ENCODE data around the gene RIMBP2. TPM values are rescaled to one million over a fixed set of nuclear protein-coding genes. Genes with fewer than 3 reads are reported as not detected.

RIMBP2 gene
- total and polyA plus RNA-seq, 11 donors: 2.1 TPM; not detected in 10

DNA sequence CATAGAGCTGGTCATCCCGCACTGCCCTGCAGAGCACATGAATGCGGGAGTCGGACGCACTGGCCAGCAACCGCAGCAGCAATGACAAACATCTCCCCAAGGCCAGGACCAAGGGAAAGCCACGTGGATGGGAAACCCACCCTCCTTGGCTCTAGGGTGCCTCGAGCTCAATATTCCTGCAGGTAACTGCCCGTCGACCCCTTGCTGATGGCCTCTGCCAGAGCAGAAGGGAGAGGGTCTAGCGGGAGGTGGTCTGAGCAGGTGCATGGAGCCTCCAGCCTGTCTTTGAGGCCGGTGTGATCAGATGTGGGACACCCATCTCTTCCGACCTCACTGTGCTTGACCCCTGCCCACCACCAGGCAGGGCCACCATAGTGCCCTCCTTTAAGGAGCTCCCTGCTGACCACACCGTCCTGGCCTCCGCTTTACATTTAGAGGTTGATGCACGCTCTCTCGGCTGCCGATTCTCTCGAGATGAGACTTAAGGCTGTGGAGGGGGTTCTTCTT is 288.7 kb downstream of the RIMBP2 start:
- H3K4me1 ChIP-seq: no peaks in the 10 kb centered on the region
- 83 to 86% (median 85%) methylated on average over 17 to 18 of the region's 18 CpGs for WGBS, 4 donors

DNA sequence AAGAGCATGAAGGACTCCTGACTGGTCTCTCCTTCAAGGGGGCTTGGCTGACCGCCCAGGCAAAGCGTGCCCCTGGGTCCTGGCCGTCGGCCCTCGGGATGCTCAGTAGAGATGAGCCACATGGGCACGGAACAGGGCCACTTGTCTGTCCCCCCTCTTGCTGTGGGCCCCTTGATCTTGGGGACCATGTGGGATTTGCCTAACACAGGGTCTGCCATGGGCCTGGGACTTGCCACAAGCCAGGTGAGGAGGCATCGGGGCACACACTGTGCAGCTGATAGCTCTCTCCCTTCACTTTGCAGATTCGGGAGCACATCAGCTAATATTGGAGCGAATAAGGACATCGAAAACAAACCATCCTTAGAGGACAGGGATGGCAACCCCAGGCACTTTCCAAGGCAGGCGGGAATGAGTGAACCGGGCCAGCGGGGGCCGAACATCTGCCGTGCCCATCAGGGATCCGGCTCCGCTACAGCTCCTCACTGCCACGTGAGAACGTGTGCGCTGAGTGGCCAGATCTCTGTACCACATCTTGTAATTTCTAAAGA is 290.3 kb downstream of the RIMBP2 start:
- no peaks in the 10 kb centered on the region for H3K9me3 ChIP-seq
- H3K4me1 ChIP-seq: no peaks in the 10 kb centered on the region
- no peak overlapping the region for H3K27ac ChIP-seq
- whole genome bisulfite sequencing, 4 donors: 86 to 89% (median 88%) methylated on average over 20 of the region's 20 CpGs
- TF ChIP-seq POLR2A (IDR thresholded peaks at IDR 0.05): no peak
- TF ChIP-seq, protein P1, sequence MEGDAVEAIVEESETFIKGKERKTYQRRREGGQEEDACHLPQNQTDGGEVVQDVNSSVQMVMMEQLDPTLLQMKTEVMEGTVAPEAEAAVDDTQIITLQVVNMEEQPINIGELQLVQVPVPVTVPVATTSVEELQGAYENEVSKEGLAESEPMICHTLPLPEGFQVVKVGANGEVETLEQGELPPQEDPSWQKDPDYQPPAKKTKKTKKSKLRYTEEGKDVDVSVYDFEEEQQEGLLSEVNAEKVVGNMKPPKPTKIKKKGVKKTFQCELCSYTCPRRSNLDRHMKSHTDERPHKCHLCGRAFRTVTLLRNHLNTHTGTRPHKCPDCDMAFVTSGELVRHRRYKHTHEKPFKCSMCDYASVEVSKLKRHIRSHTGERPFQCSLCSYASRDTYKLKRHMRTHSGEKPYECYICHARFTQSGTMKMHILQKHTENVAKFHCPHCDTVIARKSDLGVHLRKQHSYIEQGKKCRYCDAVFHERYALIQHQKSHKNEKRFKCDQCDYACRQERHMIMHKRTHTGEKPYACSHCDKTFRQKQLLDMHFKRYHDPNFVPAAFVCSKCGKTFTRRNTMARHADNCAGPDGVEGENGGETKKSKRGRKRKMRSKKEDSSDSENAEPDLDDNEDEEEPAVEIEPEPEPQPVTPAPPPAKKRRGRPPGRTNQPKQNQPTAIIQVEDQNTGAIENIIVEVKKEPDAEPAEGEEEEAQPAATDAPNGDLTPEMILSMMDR (IDR thresholded peaks at IDR 0.05): no peak
- no peaks in the 10 kb centered on the region for H3K36me3 ChIP-seq
- H3K4me3 ChIP-seq: no peak overlapping the region
- H3K27me3 ChIP-seq: peaks cover 0 to 4% (median 0%) of the 10 kb centered on the region in 9 donors
- ATAC-seq (no peak), DNase-seq (no peak)
- intact Hi-C loops (cut with DNase I): no loop called here

More for the DNA sequence above, 288.7 kb downstream of the RIMBP2 start:
- H3K36me3 ChIP-seq: no peaks in the 10 kb centered on the region
- intact Hi-C loops (cut with DNase I): no loop called here
- DNase-seq (no peak), ATAC-seq (peak in 1 of 4 donors; percentile 17)
- no peak overlapping the region for H3K27ac ChIP-seq
- no peaks in the 10 kb centered on the region for H3K27me3 ChIP-seq
- H3K4me3 ChIP-seq: no peak overlapping the region
- TF ChIP-seq POLR2A (IDR thresholded peaks at IDR 0.05): no peak
- TF ChIP-seq, protein P1 (IDR thresholded peaks at IDR 0.05): no peak
- peaks cover 0 to under 1% (median 0%) of the 10 kb centered on the region in 12 donors for H3K9me3 ChIP-seq

DNA sequence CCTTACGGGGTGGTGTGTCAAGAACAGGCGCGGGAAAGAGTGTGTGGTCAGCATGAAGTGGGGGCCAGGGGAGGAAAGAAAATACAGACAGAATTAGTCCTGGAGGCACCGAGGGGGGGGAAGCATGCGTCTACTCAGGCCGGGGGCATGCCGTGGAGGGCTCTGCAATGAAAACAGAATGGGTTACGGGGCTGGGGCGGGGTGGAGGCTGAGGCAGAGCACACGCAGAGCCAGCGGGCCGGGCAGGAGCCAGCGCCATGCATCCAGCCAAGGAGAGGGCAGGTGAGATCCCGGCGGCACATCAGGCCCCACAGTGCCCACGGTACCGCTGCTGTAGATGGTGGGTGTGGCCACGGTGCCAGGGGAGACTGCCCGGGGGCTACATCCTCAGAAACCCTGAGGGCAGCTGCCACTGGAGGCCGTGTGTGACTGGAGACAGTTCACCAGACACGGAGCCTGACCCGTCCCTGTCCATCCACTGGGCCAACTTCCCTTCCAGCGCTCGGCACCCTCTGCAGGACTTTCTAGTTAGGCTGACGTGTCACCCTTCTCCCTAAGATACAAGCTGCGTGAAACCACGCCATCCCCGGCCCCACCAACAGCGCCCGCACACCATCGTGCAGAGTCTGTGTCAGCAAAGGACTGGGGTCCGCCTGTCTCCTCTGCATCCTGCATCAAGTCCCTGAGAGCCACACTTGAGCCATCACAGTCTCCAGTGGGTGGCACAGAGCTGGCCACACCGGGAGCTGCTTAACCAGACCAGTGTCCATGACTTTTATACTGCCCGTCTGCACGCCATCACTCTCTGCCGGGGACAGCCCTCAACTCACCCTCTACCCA is 291.0 kb downstream of the RIMBP2 start:
- WGBS, 4 donors: 85 to 92% (median 87%) methylated on average over 35 to 36 of the region's 36 CpGs
- no peak for DNase-seq
- Histone ChIP-seq H3K4me1 (no peaks in the 10 kb centered on the region), H3K27ac (no peak overlapping the region), H3K36me3 (no peaks in the 10 kb centered on the region), H3K27me3 (peaks cover 0 to 4% (median 0%) of the 10 kb centered on the region in 9 donors), H3K9me3 (no peaks in the 10 kb centered on the region), H3K4me3 (no peak overlapping the region)
- no peak for ATAC-seq
- intact Hi-C loops (cut with DNase I): no loop called here
- TF ChIP-seq POLR2A (IDR thresholded peaks at IDR 0.05): no peak
- TF ChIP-seq, protein P1 (IDR thresholded peaks at IDR 0.05): no peak
